OCI-LY7 (cell line): ENCODE data around the gene MACROH2A1. TPM values are rescaled to one million over a fixed set of nuclear protein-coding genes. Genes with fewer than 3 reads are reported as not detected.

ENCODE experiments used
- BruUV-seq: library from RNA; stranded (reverse); fragments of 400-500 nt; replicated peaks from 2 replicates; lab custom pipeline; 2021; lab: Mats Ljungman, UMichigan
- CTCF ChIA-PET: fragments of 300-600 bp; sonication (Branson Sonifier 250); formaldehyde crosslinking; loops from one replicate; lab custom pipeline; 2022; ENCODE audit warnings: antibody characterized with exemption; ENCODE audit not compliant: unreplicated experiment; lab: Charles Lee
- POLR2A ChIA-PET: fragments of 300-600 bp; sonication (Branson Sonifier 250); formaldehyde crosslinking; loops from one replicate; lab custom pipeline; 2022; ENCODE audit warnings: antibody characterized with exemption; lab: Charles Lee
- DNase-seq: peaks from one replicate; pipeline ENCODE4 v3.0.0-alpha.2; 2015; ENCODE audit warnings: low spot score
- H2AFZ ChIP-seq: fragments of 200-600 bp; sonication (generic), shearing (Covaris generic); 2 replicates; pipeline ENCODE4 v1.6.1; 2014; ENCODE audit warnings: mild to moderate bottlenecking, antibody characterized with exemption, low read length, moderate library complexity
- H3K27ac ChIP-seq: fragments of 200-600 bp; sonication (generic); 2 replicates; pipeline ENCODE4 v1.5.1; 2014; ENCODE audit warnings: mixed run types, low read depth, mild to moderate bottlenecking, moderate library complexity, low read length, inconsistent platforms; ENCODE audit not compliant: poor library complexity, severe bottlenecking
- H3K36me3 ChIP-seq: fragments of 200-600 bp; sonication (generic); 2 replicates; pipeline ENCODE4 v1.6.1; 2014; ENCODE audit warnings: mild to moderate bottlenecking, antibody characterized with exemption, low read length, moderate library complexity, mixed read lengths; ENCODE audit not compliant: insufficient read depth
- H3K4me1 ChIP-seq: fragments of 200-600 bp; sonication (generic); 2 replicates; pipeline ENCODE4 v1.5.1; 2014; ENCODE audit warnings: mild to moderate bottlenecking, low read length; ENCODE audit not compliant: insufficient read depth, poor library complexity, severe bottlenecking
- H3K4me2 ChIP-seq: fragments of 200-600 bp; sonication (generic); 2 replicates; pipeline ENCODE4 v1.6.1; 2014; ENCODE audit warnings: mild to moderate bottlenecking, low read length
- H3K4me3 ChIP-seq: fragments of 200-600 bp; sonication (generic); 2 replicates; pipeline ENCODE4 v1.5.1; 2014; ENCODE audit warnings: mild to moderate bottlenecking, low read depth, low read length; ENCODE audit not compliant: poor library complexity, severe bottlenecking
- H3K79me2 ChIP-seq: fragments of 200-600 bp; sonication (generic); 2 replicates; pipeline ENCODE4 v1.6.1; 2016; ENCODE audit warnings: low read depth, mild to moderate bottlenecking, low read length, moderate library complexity, mixed read lengths; ENCODE audit not compliant: insufficient read depth
- H3K9me2 ChIP-seq: fragments of 200-600 bp; sonication (generic); 2 replicates; pipeline ENCODE4 v1.6.1; 2016; ENCODE audit warnings: mild to moderate bottlenecking, low read length, mixed read lengths; ENCODE audit not compliant: insufficient read depth
- H3K9me3 ChIP-seq: fragments of 200-600 bp; sonication (generic); 2 replicates; pipeline ENCODE4 v1.6.1; 2014; ENCODE audit warnings: mild to moderate bottlenecking, mixed run types, low read length, mixed read lengths
- H4K20me1 ChIP-seq: fragments of 200-600 bp; sonication (generic); 2 replicates; pipeline ENCODE4 v1.6.1; 2014; ENCODE audit warnings: mild to moderate bottlenecking, antibody characterized with exemption, low read length, moderate library complexity, mixed read lengths; ENCODE audit not compliant: insufficient read depth
- CTCF ChIP-seq: fragments of 200-600 bp; sonication (generic); conservative IDR thresholded peaks from 2 replicates; pipeline ENCODE4 v1.5.1; 2014; ENCODE audit warnings: mild to moderate bottlenecking, antibody characterized with exemption, low read length, moderate library complexity, mixed read lengths
- EZH2phosphoT487 ChIP-seq: fragments of 200-600 bp; sonication (generic); IDR thresholded peaks from 2 replicates; pipeline ENCODE4 v1.6.1; 2018; ENCODE audit warnings: low read depth, borderline replicate concordance, mild to moderate bottlenecking, mixed run types, antibody characterized with exemption, low read length, moderate library complexity, mixed read lengths
- intact Hi-C: fragments of 100-400 bp; cut with micrococcal nuclease; formaldehyde crosslinking; loops from one replicate; pipeline ENCODE4 v1.10.0; 2022; ENCODE audit not compliant: unreplicated experiment
- total RNA-seq, 2 experiments: library from RNA; depleted of rRNA in 1 of 2; stranded (reverse); fragments of >200 nt in 1 of 2; shearing (Covaris generic) in 1 of 2; gene quantifications; 2 replicates each; pipeline ENCODE4 v1.2.3, GENCODE V29; 2014 to 2022

The MACROH2A1 gene
- total RNA-seq, 2 experiments from 2014 or later = 271 to 356 TPM

- ChIA-PET POLR2A (no interaction called here), CTCF (no interaction called here)
- TF ChIP-seq CTCF = no peak
- no peak for TF ChIP-seq EZH2phosphoT487
- no TSS peak for BruUV-seq
- no peaks in the 10 kb centered on the region for H3K36me3 ChIP-seq
- H3K79me2 ChIP-seq = no peaks in the 10 kb centered on the region
- intact Hi-C loops = no loop called here
- no peak for DNase-seq
- no peak overlapping the region for H3K27ac ChIP-seq
- H3K4me3 ChIP-seq = no peak overlapping the region
- H3K9me3 ChIP-seq = no peaks in the 10 kb centered on the region
- no peak overlapping the region for H2AFZ ChIP-seq
- H3K4me1 ChIP-seq = no peaks in the 10 kb centered on the region
- H3K4me2 ChIP-seq = no peak overlapping the region
- no peaks in the 10 kb centered on the region for H4K20me1 ChIP-seq
- no peaks in the 10 kb centered on the region for H3K9me2 ChIP-seq
These were observed 78.1 kb downstream of the MACROH2A1 start for GRCh38 chr5:135320718-135321484.

GRCh38 chr5:135319928-135320606, 79.0 kb downstream of the MACROH2A1 start:
- intact Hi-C loops = no loop called here
- DNase-seq = no peak
- H3K27ac ChIP-seq = no peak overlapping the region
- no peak overlapping the region for H2AFZ ChIP-seq
- TF ChIP-seq EZH2phosphoT487 (no peak), CTCF (no peak)
- H3K4me2 ChIP-seq = no peak overlapping the region
- no peaks in the 10 kb centered on the region for H3K9me2 ChIP-seq
- no peaks in the 10 kb centered on the region for H3K4me1 ChIP-seq
- H3K4me3 ChIP-seq = no peak overlapping the region
- BruUV-seq = no TSS peak
- CTCF ChIA-PET = no interaction called here
- H3K9me3 ChIP-seq = no peaks in the 10 kb centered on the region
- POLR2A ChIA-PET = no interaction called here
- no peaks in the 10 kb centered on the region for H4K20me1 ChIP-seq
- no peaks in the 10 kb centered on the region for H3K36me3 ChIP-seq
- H3K79me2 ChIP-seq = no peaks in the 10 kb centered on the region

- no peaks in the 10 kb centered on the region for H3K9me3 ChIP-seq
- no peak for TF ChIP-seq EZH2phosphoT487
- no peak for TF ChIP-seq CTCF
- H3K4me1 ChIP-seq = no peaks in the 10 kb centered on the region
- H3K9me2 ChIP-seq = no peaks in the 10 kb centered on the region
- H3K36me3 ChIP-seq = no peaks in the 10 kb centered on the region
- no peak overlapping the region for H3K4me2 ChIP-seq
- no peak overlapping the region for H3K27ac ChIP-seq
- no peaks in the 10 kb centered on the region for H4K20me1 ChIP-seq
- H2AFZ ChIP-seq = no peak overlapping the region
- no peak overlapping the region for H3K4me3 ChIP-seq
- CTCF ChIA-PET = no interaction called here
- no TSS peak for BruUV-seq
- no peak for DNase-seq
- no peaks in the 10 kb centered on the region for H3K79me2 ChIP-seq
- intact Hi-C loops = no loop called here
- POLR2A ChIA-PET = no interaction called here
These were observed 79.6 kb downstream of the MACROH2A1 start for GRCh38 chr5:135319458-135319857.
